Endothelial cell of hepatic sinusoid (primary cell): ENCODE data around the gene CORO2B.

Source experiments
- in situ Hi-C: cut with HindIII; loops from 2 replicates; pipeline ENCODE4 v1.10.0; 2017; ENCODE audit warnings: low sequenced_read_pairs

Gene CORO2B

DNA sequence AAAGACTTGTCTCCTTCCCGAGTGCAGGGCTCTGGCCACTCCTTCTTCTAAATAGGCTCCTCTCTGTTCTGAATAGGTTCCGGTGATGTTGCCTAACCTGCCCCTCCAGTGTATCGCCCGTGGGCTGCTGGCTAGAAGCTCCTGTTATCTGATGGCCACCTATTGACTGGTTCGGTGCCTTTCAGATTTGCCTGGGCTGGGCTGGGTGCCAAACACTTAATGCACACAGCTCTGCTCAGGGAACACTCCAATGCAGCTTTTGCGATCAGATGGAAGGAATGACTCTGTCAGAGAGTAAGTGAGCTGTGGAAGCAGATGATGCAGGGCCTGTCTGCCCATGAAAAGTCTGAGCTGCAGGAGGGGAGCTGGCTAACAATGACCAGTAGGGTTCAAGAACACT, 112.9 kb downstream of the CORO2B start:
- in situ Hi-C loops, result no loop called here

DNA sequence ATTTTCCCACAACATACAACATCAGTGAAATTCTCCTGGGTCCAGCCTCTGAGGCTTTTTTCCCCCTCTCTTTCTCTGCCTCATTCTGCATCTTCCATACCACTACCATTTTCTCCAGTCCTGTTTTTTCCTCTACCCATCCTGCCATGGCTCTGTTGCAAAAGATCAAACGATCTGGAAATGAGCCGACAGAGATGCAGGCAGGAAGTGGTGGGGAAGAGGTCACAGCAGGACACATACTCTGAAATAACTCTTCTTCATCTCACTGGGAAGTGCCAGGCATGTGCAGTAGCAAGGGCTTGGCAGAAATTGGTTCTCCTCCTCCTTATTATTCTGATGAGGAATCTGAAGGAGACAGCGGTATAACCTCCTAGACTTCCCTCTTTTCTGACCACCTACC, 114.3 kb downstream of the CORO2B start:
- in situ Hi-C loops, result no loop called here

DNA sequence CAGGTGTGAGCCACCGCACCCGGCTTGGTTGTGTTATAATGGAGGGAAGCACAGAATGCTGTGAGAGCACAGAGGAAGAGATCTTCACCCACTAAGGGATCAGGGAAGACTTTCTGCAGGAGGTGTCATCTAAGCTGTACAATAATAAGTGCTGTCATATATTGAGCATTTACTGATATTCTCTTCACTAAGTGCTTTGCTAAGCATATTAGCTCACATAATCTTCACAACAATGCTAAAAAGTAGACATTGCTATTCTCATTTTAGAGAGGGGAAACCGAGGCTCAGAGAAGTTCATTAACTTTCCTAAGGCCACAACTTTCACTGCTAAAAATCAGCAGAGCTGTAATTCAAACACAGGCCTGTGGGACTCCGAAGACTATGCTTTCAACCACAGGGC, 115.3 kb downstream of the CORO2B start:
- in situ Hi-C loops, result no loop called here

DNA sequence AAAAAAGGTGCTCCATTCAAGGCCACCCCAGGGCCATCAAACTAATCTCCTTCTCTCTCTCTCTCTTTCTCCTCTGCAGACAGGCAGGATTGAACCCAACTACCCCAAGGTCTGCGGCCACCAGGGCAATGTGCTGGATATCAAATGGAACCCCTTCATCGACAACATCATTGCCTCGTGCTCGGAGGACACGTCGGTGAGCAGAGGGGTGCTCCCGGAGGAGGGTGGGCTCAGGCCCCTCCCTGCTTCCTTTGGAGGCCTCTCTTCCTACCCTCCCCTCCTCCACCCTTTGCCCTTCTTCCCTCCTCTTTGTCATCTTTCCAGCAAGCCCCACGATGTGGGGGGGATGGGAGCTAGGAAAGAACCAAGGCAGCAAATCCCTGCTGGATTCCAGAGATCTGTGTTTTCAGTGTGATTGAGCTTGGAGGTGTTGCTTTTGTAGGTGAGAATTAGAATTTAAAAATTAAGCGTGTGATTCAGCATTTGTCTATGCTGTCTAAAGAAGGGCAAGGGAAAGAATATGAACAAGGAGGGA, 116.3 kb downstream of the CORO2B start:
- in situ Hi-C loops, result no loop called here

DNA sequence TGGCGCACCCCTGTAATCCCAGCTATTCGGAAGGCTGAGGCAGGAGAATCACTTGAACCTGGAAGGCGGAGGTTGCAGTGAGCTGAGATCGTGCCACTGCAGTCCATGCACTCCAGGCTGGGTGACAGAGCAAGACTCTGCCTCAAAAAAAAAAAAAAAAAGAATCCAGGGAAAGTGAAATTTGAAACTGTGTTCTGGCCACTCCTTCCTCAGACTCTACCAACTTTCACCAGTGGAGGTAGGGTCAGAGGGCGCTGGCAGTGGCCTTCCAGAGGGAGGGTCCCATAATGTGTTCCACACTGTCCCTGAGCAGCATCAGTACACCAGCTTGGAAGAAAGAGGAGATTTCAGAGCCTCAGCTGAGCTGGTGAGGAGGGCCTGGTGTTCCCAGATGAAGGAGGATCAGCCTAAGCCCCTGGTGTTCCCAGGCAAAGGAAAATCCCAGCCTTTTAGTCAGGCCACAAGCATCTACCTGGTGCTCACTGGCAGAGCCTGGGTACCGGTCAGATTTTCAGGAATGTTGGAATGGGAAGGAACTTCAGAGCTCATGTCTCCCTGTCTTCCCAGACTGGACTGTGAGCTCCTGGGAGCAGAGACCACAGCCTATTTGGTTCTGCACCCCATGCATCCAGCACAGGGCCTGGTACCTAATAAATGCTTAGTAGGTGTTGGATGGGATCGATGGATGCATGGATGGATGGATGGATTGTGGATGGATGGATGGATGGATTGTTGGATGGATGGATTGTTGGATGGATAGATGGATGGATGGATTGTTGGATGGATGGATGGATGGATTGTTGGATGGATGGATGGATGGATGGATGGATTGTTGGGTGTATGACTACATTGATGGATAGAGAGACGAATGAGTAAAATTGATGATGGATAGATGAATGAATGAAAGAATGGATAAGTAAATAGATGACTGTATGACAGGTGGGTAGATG, 117.9 kb downstream of the CORO2B start:
- in situ Hi-C loops, result no loop called here

DNA sequence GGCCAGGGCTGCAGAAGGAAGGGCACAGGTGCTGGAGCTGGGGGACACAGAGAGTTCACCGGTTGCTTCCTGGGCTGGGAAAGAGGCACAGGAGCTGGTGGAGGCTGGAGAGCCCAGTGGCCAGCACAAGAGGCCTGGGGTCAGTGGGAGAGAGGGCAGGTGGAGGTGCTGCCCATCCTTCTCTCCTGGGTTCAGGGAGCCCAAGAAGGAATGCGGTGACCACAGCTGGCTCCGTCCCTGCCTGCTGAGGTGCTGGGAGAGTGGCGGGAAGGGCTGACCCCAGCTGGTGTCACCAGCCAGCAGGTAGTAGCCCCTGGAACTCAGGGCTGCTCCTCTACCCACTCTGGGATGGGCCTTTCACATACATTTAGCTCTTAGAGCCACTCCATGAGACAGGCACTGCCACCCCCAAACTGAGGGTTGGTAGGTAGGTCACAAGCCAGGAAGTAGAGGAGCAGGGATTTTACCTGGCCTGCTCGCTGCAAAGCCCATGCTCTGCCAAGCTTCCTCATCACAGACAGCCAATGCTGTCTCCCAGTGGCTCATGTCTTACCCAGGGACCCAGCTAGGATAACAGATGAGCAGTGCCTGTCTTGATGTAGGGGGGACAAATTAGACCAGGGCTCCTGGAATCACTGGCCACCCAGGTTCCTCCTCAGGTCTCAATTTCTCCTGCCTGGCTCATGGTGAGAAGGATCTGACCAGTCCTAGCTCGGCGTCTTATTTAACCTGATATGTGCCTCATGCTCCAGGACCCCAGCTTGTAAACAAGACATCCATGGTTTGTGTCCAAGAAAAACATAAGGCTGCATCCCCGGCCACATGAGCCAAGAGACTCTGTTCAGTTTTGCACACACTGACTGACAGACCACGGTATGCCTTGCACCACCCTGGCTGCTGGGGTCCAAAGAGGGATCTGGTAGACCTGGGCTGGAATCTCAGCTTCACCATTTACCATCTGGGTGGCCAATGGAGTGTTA, 119.2 kb downstream of the CORO2B start:
- in situ Hi-C loops, result no loop called here

DNA sequence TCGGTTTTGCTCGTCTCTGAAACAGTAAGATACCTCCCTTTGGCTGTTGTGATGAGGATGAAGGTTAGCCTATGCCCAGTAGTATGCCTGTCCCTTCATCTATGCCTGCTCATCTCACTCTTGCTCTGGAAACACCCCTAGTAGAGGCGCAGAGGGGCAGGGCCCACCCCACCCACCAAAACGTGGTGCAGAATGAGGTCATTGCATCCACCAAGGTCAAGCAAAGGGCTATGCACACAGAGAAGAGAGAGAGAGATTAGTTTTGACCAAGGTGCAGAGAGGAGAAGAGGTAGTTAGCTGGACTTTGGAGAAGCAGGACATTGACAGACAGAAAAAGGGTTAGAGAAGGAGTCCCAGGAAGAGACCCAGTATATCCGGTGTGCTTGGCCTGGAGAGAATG, 119.9 kb downstream of the CORO2B start:
- in situ Hi-C loops, result no loop called here

DNA sequence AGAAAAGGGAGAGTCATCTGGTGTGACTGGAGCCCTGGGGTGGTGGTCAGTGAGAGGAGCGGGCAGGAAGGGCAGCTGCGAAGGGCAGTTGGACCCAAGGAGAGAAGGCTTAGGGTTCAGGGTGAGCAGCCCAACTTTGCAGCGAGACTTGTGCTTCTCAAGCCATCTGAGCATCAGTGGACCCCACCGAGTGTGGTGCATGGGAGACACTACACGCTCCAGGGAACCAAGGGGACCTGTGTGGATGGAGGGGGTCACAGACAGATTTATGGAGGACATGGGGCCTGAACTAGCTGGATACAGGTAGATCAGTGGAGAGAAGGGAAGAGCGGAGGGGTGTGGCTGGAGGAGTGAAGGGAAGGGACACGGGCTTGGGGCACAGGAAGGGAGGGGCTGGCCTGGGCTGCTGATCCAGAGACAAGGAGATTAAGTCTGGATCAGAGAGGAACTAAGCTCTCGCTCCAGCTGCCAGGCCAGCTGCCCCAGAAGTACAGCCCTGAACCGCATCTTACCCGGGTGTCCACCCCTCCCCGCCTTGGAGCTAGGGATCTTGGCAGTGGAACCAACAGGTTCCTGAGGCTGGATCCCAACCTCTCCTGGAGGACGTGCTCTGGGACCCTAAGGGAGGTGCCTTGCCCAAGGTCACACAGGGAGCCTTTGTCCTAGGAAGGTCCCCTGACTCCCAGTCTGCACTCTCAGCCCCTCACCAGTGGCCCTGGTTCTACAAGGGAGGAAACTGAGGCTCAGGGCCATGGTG, 120.5 kb downstream of the CORO2B start:
- in situ Hi-C loops, result no loop called here

DNA sequence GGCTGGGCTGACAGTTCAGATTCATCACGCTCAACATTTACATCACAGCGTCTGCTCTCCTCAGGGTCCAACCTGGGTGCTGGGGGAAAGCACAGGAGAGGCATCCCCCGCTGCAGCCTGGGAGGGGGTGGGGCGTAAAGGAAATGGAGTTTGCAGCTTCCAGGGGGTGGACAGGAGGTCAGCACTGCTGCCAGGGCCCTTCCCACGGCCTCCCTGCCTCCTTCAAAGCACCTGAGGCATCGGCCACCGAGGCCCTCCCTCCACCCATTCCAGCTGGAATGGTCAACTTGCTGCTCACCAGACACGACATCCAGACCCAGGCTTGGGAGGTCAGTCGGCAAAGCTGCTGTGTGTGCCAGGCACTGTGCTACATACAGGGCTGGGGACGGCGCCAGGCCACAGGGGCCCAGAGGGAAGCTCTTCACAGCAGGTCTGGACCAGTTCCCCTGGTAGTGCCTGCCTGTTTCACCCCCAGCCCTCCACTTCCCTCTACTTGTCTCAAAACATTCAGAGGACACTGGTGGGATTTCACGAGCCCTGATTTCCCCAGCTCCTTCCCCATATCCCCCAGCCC, 121.2 kb downstream of the CORO2B start:
- in situ Hi-C loops, result no loop called here

DNA sequence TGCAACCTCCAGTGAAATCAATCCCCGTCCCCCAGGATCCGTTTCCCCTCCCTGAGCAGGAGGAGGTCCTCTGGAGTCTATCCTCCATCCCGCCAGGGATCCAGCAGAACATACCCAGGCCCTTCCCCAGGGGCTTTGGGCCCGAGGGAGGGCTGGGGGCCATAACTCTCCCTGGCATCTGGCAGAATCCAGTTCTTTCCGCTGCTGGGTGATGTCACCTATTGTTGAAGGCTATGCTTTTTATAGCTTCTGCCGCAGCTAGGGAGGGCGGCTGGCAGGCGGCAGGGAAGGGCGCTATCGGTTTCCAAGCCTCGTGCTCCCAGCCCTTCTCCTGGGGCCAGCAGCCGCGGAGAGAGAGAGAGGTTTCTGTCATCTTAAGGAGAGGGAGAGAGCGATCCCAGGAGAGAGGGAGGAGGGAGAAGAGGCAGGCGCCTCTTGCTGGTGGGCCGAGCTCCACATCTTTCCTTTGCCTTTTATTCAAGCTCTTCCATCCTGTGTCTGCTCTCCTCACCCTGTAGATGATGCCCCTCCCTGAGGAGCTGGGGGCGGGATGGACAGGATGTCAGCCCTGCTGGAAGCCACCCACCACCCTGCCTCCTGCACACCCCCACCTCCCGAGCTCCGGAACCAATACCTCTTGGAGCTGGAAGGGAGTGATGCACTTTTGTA, 121.8 kb downstream of the CORO2B start:
- in situ Hi-C loops, result no loop called here

DNA sequence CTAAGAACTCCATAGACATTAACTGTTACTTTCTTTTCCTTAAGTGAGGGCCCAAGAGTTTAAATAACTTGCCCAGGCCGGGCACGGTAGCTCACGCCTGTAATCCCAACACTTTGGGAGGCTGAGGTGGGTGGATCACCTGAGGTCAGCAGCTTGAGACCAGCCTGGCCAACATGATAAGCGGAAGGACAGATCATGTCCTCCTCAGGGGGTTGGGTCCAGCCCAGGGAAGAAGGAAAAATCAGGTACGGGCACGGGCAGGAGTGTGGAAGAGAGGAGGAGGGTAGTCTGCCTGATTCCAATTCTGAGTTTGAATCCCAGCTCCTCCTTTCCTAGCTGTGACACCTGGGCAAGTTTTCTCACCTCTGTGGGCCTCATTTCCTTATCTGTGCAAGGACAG, 123.1 kb downstream of the CORO2B start:
- in situ Hi-C loops, result no loop called here

DNA sequence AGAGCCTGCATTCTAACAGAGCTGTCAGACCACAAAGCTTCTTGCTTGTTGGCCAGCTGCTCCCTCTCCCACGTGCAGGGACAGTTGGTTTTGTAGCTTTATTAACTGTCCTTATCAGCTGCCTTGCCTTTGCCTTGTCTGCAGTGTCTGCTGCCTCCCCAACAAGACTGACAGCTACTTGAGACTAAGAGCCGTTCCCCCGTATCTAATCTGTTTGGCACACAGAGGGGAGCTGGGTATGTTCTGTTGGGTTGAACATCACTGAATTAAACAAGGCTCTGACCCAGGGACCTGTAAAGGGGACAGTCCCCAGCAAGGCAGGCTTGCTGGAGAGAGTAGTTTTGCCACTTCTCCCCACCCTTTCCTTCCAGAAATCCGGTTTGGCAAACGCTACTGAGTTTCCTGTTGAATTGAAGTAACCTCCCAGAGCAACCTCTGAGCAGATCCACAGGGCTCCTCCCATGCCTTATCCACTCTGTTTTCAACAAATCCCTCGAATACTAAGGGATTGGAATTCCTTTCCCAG, 125.8 kb downstream of the CORO2B start:
- in situ Hi-C loops, result no loop called here

DNA sequence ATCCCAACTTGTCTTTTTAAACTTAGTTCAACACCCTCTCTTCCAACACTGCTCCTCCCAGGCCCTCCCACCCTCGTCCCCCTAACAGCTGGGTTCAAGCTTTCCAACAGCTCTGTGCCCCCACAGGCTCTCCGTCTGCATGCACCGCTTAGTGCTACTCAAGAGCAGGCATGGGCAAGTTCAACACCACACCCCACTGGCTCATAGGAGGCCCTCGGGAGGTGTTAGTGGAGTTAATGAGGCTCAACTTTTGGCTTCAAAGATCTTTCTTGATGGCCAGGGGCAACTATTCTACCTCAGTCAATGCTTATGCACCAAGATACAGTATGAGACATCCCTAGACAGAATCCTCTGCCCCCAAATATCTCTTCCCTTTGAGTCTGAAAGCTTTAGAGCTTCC, 127.5 kb downstream of the CORO2B start:
- in situ Hi-C loops, result no loop called here

DNA sequence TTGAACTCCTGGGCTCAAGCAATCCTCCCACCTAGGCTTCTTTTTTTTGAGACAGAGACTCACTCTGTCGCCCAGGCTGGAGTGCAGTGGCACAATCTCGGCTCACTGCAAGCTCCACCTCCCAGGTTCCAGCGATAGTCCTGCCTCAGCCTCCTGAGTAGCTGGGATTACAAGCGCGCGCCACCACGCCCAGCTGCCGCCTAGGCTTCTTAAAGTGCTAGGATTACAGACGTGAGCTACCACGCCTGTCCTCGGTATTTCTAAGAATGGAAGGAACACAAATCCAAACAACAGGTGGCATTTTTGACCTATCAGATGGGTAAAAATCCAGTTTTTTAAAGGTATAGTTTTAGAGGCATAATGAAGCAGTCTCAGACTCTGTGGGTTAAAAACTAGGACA, 128.1 kb downstream of the CORO2B start:
- in situ Hi-C loops, result no loop called here

DNA sequence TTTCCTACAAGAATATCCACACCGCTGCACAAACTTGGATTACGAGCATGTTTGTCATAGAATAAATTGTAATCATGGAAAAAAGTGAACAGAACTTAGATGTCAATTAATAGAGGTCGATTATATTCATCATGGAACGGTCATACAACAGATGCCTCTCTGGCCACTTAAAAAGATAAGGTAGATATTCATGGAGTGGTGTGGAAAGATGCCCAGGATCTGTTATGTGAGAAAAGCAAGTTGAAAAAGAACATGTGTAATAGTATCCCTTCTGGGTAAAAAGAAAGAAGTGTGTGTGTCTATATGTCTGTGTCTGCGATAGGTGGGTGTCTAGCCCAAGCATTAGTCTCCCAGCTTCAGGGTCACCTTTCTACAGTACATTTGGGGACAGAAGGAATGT, 128.6 kb downstream of the CORO2B start:
- in situ Hi-C loops, result no loop called here

DNA sequence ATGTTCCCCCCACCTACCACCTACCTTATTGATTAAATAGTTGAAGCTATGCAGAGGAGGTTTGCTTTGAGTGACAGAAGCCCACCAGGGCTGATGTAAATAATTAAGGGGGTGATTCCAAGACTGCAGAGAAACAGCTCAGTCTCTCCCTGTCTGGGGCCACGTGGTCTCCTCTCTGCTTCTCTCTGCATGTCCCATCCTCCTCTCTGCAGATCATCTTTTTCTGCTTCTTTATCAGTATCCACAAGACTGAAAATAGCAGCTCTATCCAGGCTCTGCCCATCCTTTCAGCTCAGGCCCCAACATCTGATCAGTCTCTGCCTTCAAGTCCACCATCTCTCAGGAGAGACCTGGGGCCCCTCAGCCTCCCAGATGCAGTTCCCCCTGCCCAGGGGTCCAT, 131.1 kb downstream of the CORO2B start:
- in situ Hi-C loops, result no loop called here

DNA sequence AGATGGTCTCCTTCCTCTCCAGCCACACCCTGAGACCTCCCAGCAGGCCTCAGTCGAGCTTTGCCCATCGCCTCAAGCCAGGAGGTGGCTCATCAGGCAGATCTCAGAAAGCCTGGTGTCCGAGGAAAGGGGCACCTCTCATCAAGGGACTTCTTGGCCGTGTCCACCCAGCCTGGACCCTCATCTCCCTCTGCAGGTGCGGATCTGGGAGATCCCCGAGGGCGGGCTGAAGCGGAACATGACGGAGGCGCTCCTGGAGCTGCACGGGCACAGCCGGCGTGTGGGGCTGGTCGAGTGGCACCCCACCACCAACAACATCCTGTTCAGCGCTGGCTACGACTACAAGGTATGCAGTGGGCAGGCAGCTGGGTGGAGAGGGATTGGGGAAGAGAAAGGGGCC, 131.7 kb downstream of the CORO2B start:
- in situ Hi-C loops, result no loop called here

DNA sequence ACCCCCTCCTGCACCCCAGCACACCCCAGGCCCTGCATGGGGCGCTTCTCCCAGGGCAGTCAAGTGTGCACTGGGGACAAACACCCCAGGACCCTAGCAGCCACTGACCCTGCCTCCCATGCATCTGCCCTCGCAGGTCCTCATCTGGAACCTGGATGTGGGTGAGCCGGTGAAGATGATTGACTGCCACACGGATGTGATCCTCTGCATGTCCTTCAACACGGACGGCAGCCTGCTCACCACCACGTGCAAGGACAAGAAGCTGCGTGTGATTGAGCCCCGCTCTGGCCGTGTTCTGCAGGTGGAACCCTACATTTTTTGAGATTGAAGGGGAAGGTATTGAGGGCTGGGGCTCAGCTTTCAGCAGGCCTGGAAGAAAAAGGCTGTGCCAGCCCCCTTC, 132.6 kb downstream of the CORO2B start:
- in situ Hi-C loops, result no loop called here

DNA sequence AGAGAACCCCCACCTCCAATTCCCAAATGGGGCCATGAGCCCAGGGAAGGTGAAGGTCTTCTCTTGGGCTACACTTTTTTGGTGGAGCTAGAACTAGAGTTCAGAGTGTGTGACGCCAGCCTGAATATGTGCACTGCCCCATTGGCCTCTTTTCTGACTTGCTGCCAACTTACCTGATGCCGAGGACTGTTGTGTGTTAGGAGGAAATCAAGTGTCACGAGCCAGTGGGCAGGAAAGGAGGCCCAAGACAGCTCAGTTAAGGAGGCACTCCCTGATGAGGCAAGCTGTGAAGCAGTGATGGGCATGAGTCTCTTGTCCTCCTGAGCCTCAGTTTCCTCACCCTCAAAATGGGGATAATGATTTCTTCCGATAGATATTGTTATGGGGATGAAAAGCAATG, 134.1 kb downstream of the CORO2B start:
- in situ Hi-C loops, result no loop called here

DNA sequence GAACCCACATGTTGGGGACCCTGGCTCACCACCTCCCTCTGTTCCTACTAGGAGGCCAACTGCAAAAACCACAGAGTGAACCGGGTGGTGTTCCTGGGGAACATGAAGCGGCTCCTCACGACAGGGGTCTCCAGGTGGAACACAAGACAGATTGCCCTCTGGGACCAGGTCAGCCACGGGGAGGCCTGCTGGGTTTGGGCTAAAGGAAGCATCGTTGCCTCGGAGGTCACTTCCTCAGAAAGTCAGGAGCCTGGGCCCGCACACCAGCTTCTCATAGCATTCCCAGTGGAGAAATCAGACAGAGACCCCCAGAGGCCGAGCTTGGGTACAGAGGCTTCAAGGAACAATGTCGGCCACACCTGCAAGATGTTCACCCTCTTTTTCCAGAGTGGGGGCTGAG, 135.1 kb downstream of the CORO2B start:
- in situ Hi-C loops, result no loop called here
